ENCODE results near the gene RNF220.
A peak's percentile ranks its signal among the peaks of the same experiment; 100 is the strongest.
"Not testable (repeated sequence)": the region's sequence is repeated elsewhere in the genome, so short reads cannot be mapped to it uniquely, and the experiment has no call there.

The RNF220 gene

DNA sequence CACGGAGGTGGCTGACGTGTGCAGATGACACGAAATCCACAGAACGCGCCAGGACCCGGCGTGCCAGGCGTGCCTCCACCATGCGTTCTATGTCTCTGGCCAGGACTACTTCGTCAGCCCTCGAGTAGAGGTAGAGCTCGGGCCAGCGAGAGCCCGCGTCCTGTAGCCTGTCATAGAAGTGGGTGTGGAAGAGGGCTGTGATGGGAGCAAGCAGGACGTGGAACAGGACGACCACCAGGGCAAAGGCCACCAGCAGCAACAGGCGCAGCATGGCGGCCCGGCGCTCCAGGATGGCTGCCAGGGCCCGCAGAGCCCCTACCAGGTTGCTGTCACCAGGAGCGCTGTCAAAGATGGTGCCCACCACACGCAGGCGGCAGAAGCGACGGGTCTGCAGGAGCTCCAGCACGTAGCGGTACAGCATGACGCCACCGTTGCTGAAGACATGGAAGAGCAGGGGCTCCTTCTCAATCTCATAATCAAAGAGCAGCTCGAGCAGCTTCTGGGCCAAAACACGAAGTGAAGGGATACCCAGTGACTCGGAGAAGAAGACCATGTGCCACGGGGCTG is 249.6 kb downstream of the RNF220 start:
- DNase-seq (ENCODE audit: low spot score), result no peak

DNA sequence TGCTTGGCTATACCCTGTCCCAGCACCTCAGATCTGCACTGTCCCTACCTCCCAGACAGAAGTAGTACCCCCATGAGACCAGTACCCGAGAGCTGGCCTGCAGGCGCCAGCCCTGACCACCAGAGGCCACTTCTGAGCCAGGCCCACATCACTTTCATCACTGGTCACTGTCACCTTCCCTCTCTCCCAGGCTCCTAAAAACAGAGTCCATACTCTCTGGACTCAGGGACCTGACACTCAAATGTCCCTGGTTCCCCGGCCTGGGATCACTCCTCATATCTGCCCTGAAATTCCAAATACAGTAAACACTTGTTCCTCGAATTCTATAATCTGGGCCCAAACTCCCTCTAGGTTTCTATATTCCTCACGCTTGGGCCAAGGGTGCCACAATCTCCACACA is 250.6 kb downstream of the RNF220 start:
- peak; percentile 23 for DNase-seq (ENCODE audit: low spot score)

GRCh38 chr1:44659566-44659965 is 254.5 kb downstream of the RNF220 start:
- DNase-seq (ENCODE audit: low spot score), result no peak

- DNase-seq (ENCODE audit: low spot score), result no peak
Measured at GRCh38 chr1:44660176-44660575, 255.1 kb downstream of the RNF220 start.

- DNase-seq (ENCODE audit: low spot score), result no peak
Measured at GRCh38 chr1:44661781-44662682, 257.0 kb downstream of the RNF220 start.

- DNase-seq (ENCODE audit: low spot score), result no peak
Measured at GRCh38 chr1:44662683-44663030, 257.6 kb downstream of the RNF220 start.

DNA sequence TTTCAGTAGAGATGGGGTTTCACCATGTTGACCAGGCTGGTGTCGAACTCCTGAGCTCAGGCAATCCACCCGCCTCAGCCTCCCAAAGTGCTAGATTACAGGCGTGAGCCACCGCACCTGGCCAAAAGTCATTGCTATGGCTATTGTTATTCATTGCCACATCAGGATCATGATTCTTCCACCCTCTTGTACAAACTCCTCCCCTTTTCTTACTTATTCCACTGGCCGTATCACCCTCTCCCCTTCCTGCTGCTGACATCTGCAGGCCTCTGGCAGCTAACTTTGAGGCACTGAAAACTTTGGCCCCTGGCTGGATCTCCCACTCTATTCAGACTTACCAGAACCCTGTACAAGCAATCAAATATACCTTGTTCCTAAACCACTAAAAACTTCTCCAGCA is 258.4 kb downstream of the RNF220 start:
- DNase-seq (ENCODE audit: low spot score), result no peak

GRCh38 chr1:44664730-44665370 is 259.8 kb downstream of the RNF220 start:
- DNase-seq (ENCODE audit: low spot score), result no peak

DNA sequence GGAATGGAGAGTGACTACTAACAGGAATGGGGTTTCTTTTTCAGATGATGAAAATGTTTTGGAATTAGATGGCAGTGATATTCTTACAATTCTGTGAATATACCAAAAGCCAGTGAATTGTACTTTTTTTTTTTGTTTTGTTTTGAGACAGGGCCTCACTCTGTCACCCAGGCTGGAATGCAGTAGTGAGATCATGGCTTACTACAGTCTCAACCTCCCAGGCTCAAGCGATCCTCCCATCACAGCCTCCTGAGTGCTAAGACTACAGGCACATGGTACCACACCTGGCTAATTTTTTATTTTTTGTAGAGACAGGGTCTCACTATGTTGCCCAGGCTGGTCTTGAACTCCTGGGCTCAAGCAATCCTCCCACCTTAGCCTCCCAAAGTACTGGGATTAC is 261.7 kb downstream of the RNF220 start:
- not testable (repeated sequence) for DNase-seq (ENCODE audit: low spot score)

DNA sequence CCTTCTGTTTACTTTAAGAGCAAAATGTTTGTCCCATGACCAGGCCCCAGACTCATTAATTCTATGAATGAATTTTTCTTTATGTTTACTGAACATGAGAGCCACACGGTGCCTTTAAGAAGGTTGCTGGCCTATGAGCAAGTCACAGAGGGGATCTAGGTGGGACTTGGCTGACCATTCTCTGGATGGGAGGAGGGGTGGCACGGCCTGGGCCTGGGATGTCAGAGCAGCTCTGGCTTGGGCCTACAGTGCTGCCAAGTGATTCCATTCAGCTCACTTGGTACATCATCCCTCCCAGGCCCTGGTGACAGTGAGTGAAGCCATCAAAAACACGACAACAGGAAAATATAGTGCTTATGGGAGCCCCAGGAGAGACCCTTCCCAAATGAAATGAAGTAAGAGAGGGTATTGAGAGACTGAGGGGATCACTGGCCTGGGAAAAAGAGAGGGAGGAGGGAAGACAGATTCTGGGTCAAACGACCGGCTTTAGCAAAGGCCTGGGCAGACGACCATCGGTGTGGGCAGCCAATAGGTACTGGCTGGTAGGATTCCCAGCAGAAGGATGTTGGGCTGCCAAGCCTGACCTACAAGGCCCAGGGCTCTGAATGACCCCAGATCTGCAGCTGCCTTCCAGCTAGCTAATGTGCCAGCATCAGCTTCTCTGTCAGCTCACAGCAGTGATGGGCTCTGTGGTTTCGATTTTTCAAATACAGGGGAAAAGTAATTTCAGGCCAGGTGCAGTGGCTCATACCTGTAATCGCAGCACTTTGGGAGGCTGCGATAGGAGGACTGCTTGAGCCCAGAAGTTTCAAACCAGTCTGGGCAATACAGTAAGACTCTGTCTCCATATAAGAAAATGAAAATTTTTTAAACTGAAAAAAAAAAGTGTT is 265.9 kb downstream of the RNF220 start:
- no peak for DNase-seq (ENCODE audit: low spot score)

DNA sequence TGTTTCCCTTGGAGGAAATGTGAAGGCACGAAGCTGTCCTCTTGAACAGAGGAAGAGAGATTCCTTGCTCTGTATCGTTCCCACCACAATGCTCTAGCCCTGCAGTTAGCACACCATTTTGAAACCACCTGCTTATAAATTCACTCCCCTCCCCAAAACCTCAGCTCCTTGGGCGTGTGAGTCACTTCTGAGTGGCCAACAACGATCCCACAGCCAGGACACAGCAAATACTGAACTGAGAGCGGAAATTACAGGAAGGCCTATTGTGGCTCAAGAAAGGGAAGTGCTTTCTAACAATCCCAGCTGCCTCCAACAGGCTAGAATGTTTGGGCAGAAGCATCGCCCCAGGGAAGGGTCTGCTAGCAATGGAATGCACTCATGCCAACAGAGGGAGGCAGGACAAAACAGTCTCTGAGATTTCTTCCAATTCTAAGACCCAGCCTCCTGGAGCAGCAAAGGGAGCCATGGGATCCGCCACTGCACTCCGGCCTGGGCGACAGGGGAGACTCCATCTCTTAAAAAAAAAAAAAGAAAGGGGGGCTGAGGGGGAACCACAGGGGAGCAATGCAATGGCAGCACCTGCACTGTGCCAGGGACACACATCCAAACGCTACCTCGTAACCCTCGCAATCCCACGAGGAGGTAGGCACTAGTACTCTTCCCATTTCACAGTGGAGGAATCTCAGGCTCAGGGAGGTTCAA is 267.4 kb downstream of the RNF220 start:
- DNase-seq (ENCODE audit: low spot score), result peak; percentile 75

DNA sequence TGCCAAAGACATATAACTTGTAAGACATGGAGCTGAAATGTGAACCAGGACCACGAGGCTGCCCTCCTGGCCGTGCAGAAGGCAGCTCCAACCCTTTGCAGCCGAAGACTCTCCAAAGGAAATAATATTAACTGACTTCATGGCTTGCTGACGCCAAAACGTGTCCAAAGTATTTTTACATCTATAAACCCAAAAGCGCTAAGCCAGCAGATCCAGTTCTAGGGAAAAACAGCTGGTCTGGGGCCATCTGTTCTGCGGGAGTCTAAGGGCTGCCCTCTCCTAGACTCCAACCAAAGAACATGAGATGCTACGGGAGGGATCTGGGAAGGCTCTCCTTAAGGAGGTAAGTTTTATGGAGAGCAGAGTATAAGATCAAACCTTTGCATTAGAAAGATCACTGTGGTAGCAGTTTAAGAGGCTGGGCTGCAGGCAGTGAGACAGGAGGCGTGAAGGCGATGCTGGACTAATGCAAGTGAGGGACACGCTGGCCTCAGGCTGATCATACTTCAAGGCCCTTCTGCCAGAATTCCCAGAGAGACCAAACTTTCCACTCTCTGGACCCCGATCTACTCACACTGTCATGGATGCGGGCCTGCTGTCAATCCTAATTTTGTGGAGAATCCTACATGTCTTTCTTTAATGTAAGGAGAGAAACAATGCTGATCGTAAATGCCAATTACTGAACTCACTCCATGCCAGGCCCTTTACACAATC is 268.1 kb downstream of the RNF220 start:
- DNase-seq (ENCODE audit: low spot score), result no peak

GRCh38 chr1:44673675-44674112 is 268.6 kb downstream of the RNF220 start:
- DNase-seq (ENCODE audit: low spot score), result no peak

- peak; percentile 98 for DNase-seq (ENCODE audit: low spot score)
Measured at GRCh38 chr1:44674113-44675000, 269.3 kb downstream of the RNF220 start, which contains the start of the genes ARMH1 and TMEM53. Gene ARMH1, plus strand, starts transcription at chr1:44674714. Its CDS starts 14,984 bp downstream, at chr1:44689698. Gene TMEM53, minus strand, starts transcription at chr1:44674481. Its CDS starts 90 bp downstream, at chr1:44674391.

DNA sequence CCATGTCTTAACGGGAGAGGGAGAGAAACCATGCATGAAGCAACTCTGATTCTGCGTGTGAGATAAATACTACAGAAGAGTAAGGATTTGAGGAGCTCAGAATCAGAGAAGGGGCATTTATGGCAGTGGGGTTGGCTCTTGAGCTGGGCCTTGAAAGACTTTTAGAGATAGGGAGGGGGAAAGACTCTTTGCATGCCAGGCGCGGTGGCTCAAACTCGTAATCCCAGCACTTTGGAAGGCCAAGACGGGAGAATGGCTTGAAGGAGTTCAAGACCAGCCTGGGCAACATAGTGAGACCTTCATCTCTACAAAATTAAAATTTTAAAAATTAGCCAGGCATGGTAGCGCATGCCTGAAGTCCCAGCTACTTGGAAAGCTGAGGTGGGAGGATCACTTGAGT is 270.1 kb downstream of the RNF220 start:
- no peak for DNase-seq (ENCODE audit: low spot score)

GRCh38 chr1:44676484-44677200 is 271.6 kb downstream of the RNF220 start:
- no peak for DNase-seq (ENCODE audit: low spot score)

DNA sequence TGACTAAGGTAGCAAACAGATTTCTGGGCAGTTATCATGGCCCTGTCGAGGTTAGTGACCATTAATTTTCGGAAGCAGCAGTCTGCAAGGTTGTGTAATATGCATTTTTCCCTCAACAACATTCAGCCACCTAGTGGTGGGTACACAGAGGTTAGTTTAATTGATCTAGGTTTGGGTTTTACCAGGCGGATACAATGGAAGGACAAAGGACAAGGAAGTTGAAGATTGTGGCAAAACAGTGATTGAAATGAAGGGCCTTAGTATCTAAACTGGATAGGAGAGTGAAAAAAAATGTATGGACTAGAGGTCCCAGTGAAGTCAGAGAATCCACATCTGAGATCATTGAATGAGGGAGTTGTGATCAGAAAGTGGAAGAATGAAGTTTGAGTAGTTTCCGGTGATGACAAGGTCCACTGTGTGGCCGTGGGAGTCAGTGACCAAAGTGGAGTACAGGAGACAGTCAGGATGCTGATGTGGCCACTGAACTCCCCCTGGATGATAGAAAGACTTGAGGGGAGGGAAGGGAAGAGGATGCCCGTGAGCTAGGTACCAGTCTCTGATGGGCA is 272.2 kb downstream of the RNF220 start:
- DNase-seq (ENCODE audit: low spot score), result peak; percentile 60

DNA sequence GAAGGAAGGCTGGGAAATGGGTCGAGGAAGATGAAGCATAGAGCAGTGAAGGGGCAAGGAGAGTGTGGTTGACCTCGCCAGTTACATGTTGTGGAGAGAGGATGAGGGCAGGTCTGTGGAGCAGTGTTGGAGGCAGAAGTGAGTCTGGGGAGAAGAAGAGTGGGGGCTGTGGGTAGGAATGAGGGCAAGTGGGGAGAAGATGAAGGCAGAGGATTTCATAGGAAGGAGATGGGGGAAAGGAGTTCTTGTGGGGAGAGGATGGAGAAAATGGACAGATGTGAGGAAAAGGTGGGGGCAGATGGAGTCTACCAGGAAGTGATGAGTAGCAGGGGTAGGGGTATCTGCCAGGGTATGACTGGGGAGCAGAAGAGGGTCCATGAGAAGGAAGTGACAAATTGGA is 273.1 kb downstream of the RNF220 start:
- DNase-seq (ENCODE audit: low spot score), result no peak

- no peak for DNase-seq (ENCODE audit: low spot score)
Measured at GRCh38 chr1:44678626-44679025, 273.6 kb downstream of the RNF220 start.

Data from SW480 (cell line).